Measurements from ENCODE around the gene CFAP68. TPM values are rescaled to one million over a fixed set of nuclear protein-coding genes. Genes with fewer than 3 reads are reported as not detected.

The CFAP68 gene
- total and polyA plus RNA-seq, 12 donors = 26.6 to 80.4 (median 43.3) TPM

DNA sequence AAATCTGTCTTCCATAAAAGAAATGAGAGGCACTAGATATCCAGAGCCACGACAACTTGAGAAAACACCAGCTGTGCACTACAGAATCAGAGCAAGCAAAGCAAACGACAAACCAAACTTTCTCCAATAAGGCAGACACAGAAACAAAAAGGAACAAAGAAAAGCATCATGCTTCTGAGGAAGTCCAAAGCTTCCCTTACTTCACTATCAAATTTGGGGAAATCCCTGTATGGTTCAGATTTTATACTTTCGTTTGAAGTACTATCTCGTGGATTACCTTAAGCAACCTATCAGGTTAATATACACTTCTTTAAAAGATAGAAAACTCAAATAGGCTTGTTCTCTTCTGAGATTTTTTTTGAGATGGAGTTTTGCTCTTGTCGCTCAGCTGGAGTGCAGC is 35.7 kb upstream of the CFAP68 start:
- 87 to 93% (median 92%) methylated on average over 5 of the region's 5 CpGs for WGBS, 4 donors
- peaks cover 0 to 20% of the 10 kb centered on the region in 2 donors for H3K36me3 ChIP-seq (replicated peaks in 1 of 2)
- no peak for TF ChIP-seq POLR2A (IDR thresholded peaks at IDR 0.05)
- TF ChIP-seq, protein P1, sequence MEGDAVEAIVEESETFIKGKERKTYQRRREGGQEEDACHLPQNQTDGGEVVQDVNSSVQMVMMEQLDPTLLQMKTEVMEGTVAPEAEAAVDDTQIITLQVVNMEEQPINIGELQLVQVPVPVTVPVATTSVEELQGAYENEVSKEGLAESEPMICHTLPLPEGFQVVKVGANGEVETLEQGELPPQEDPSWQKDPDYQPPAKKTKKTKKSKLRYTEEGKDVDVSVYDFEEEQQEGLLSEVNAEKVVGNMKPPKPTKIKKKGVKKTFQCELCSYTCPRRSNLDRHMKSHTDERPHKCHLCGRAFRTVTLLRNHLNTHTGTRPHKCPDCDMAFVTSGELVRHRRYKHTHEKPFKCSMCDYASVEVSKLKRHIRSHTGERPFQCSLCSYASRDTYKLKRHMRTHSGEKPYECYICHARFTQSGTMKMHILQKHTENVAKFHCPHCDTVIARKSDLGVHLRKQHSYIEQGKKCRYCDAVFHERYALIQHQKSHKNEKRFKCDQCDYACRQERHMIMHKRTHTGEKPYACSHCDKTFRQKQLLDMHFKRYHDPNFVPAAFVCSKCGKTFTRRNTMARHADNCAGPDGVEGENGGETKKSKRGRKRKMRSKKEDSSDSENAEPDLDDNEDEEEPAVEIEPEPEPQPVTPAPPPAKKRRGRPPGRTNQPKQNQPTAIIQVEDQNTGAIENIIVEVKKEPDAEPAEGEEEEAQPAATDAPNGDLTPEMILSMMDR (IDR thresholded peaks at IDR 0.05) = no peak
- H3K4me1 ChIP-seq (replicated peaks in 1 of 2) = peaks cover 0 to 11% of the 10 kb centered on the region in 2 donors
- no peak overlapping the region for H3K4me3 ChIP-seq
- no peaks in the 10 kb centered on the region for H3K27me3 ChIP-seq
- no peaks in the 10 kb centered on the region for H3K9me3 ChIP-seq (replicated peaks in 1 of 3)
- intact Hi-C loops (cut with DNase I) = loop anchor here (5.0 to 10.0 kb wide), 3 partner anchors 249 to 279 kb away; no protein-coding TSS in a partner anchor
- no peak overlapping the region for H3K27ac ChIP-seq
- DNase-seq = no peak

DNA sequence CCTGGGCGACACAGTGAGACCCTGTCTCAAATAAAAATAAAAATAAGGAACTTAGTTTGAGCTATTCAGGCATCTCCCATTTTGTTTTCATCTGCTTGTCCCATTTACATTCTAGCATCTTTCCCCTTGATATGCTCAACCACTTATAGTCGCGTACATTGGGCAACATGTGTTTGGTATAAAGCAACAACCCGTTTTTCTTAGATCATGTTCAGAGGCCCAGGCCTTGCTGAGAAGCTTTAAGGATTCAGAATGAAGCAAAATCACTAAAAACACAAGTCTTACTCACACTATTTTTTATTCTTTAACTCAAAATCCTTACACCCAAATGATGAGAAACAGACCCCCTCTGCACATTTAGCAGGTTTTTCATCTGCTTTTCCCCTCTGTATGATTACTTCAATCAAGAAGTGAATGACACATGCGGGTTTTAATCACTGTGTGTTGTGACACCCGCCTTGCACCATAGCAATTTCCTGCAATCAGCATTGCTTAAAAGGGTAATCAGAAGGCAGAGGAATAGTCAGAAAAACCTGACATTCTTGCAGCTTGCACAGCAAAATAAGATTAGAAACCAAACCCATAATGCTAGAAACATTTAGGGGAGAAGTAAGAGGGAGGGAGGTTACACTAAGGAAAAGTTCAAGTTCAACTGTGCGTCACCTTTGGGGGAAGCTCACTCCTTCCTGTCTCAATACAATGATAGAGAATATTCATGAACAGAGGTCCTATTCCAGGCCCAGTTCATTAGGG is 33.9 kb upstream of the CFAP68 start:
- Histone ChIP-seq H3K4me3 (no peak overlapping the region), H3K4me1 (replicated peaks in 1 of 2) (peaks cover 0 to 11% of the 10 kb centered on the region in 2 donors), H3K27ac (no peak overlapping the region), H3K9me3 (replicated peaks in 1 of 3) (no peaks in the 10 kb centered on the region), H3K36me3 (replicated peaks in 1 of 2) (peaks cover 0 to 15% of the 10 kb centered on the region in 2 donors), H3K27me3 (no peaks in the 10 kb centered on the region)
- DNase-seq = no peak
- intact Hi-C loops (cut with DNase I) = loop anchor here in 1 of 2 donors (10.0 kb wide), 2 partner anchors 251 to 281 kb away; no protein-coding TSS in a partner anchor
- WGBS, 4 donors = 80 to 90% (median 81%) methylated on average over 7 of the region's 7 CpGs
- TF ChIP-seq, protein P1 (IDR thresholded peaks at IDR 0.05) = no peak
- TF ChIP-seq POLR2A (IDR thresholded peaks at IDR 0.05) = no peak

DNA sequence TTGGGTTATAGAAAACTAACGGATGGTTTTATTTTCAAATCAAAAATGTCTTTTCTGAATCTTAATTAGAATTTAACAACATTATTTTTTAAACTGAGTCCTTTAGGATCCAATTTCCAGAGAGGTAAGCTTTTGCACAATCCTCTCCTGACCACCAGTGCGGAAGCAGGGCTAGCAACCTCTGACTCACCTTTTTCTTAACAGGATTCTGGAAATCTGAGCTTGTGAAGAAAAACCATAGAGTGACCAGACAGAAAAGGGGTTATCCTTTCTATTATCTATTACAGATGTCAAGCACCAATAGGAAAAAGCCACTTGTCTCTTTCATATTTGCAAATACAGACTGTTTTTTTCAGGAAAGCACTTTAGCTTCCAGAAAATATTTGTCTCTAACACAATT is 33.3 kb upstream of the CFAP68 start:
- peaks cover 0 to 15% of the 10 kb centered on the region in 2 donors for H3K36me3 ChIP-seq (replicated peaks in 1 of 2)
- WGBS, 4 donors = 81 to 92% (median 86%) methylated on average over 2 of the region's 2 CpGs
- H3K4me3 ChIP-seq = no peak overlapping the region
- peaks cover 0 to 11% of the 10 kb centered on the region in 2 donors for H3K4me1 ChIP-seq (replicated peaks in 1 of 2)
- no peak for TF ChIP-seq POLR2A (IDR thresholded peaks at IDR 0.05)
- TF ChIP-seq, protein P1 (IDR thresholded peaks at IDR 0.05) = no peak
- no peak for DNase-seq
- H3K9me3 ChIP-seq (replicated peaks in 1 of 3) = no peaks in the 10 kb centered on the region
- H3K27me3 ChIP-seq = no peaks in the 10 kb centered on the region
- intact Hi-C loops (cut with DNase I) = loop anchor here in 1 of 2 donors (10.0 kb wide), 2 partner anchors 251 to 281 kb away; no protein-coding TSS in a partner anchor
- H3K27ac ChIP-seq = peak overlapping the region in 2 of 5 donors; percentile 10 to 33

DNA sequence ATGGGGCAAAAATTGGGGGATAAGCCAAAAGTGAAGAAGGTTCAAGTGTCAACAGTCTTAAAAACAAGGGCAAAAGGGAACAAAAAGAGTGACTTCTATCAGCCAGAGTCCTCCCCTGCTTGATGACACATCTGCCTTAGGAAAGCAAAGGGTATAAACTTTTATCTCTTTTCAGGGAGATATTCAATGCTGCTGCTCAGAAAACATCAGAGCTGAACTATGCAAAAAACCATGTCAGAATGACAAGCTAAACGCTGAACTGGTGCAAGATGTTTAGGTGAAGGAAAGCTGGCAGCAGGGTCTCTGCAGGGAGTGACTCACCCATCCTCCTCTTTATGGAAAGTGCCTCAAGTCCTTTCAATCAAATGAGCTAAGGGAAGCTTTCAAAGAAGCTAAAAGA is 32.7 kb upstream of the CFAP68 start:
- Histone ChIP-seq H3K27ac (peak overlapping the region in 2 of 5 donors; percentile 10 to 33), H3K36me3 (replicated peaks in 1 of 2) (peaks cover 0 to 15% of the 10 kb centered on the region in 2 donors), H3K9me3 (replicated peaks in 1 of 3) (no peaks in the 10 kb centered on the region), H3K4me1 (replicated peaks in 1 of 2) (peaks cover 0 to 8% of the 10 kb centered on the region in 2 donors), H3K4me3 (no peak overlapping the region), H3K27me3 (no peaks in the 10 kb centered on the region)
- WGBS, 4 donors = 29 to 38% (median 32%) methylated on average over 1 of the region's 1 CpG
- no peak for TF ChIP-seq POLR2A (IDR thresholded peaks at IDR 0.05)
- TF ChIP-seq, protein P1 (IDR thresholded peaks at IDR 0.05) = no peak
- DNase-seq = peak in 1 of 7 donors; percentile 13
- intact Hi-C loops (cut with DNase I) = loop anchor here in 1 of 2 donors (10.0 kb wide), 2 partner anchors 252 to 282 kb away; no protein-coding TSS in a partner anchor
